Activated CD4-positive, alpha-beta T cell treated with anti-CD3 and anti-CD28 coated beads, Interleukin-2, amount 50 U/mL, for 1 hour (primary cell): ENCODE results near the gene PIP5K1C.
"Not testable (repeated sequence)": the region's sequence is repeated elsewhere in the genome, so short reads cannot be mapped to it uniquely, and the experiment has no call there.

Experiments
- DNase-seq: peaks from one replicate; pipeline ENCODE4 v3.0.0-alpha.2; 2020

The PIP5K1C gene

GRCh38 chr19:3658870-3659745 lies 41.2 kb downstream of the PIP5K1C start:
- DNase-seq = no peak

GRCh38 chr19:3658004-3658869 lies 42.0 kb downstream of the PIP5K1C start:
- DNase-seq = no peak

- DNase-seq = no peak
Measured at GRCh38 chr19:3657395-3657769, 42.9 kb downstream of the PIP5K1C start.

GRCh38 chr19:3656747-3657394 lies 43.4 kb downstream of the PIP5K1C start:
- DNase-seq = no peak

- no peak for DNase-seq
Measured at GRCh38 chr19:3656073-3656746, 44.1 kb downstream of the PIP5K1C start.

GRCh38 chr19:3655402-3656072 lies 44.7 kb downstream of the PIP5K1C start:
- DNase-seq = no peak

- peak; percentile 13 for DNase-seq
Measured at GRCh38 chr19:3653865-3654513, 46.3 kb downstream of the PIP5K1C start.

GRCh38 chr19:3653081-3653795 lies 47.0 kb downstream of the PIP5K1C start:
- no peak for DNase-seq

GRCh38 chr19:3652422-3652821 lies 47.8 kb downstream of the PIP5K1C start:
- no peak for DNase-seq

- DNase-seq = no peak
Measured at GRCh38 chr19:3651684-3652083, 48.6 kb downstream of the PIP5K1C start.

GRCh38 chr19:3649888-3650287 lies 50.4 kb downstream of the PIP5K1C start:
- no peak for DNase-seq

- DNase-seq = no peak
Measured at GRCh38 chr19:3648037-3648905, 52.0 kb downstream of the PIP5K1C start.

GRCh38 chr19:3647102-3647501 lies 53.2 kb downstream of the PIP5K1C start:
- DNase-seq = not testable (repeated sequence)

- DNase-seq = no peak
Measured at GRCh38 chr19:3646336-3647092, 53.8 kb downstream of the PIP5K1C start.

GRCh38 chr19:3645726-3646125 lies 54.5 kb downstream of the PIP5K1C start:
- DNase-seq = no peak

- DNase-seq = no peak
Measured at GRCh38 chr19:3645067-3645396, 55.2 kb downstream of the PIP5K1C start.

- DNase-seq = no peak
Measured at GRCh38 chr19:3644351-3645066, 55.8 kb downstream of the PIP5K1C start.

GRCh38 chr19:3643674-3644313 lies 56.5 kb downstream of the PIP5K1C start:
- DNase-seq = no peak
